ENCODE data around the gene RASD1. TPM values are rescaled to one million over a fixed set of nuclear protein-coding genes. Genes with fewer than 3 reads are reported as not detected.

RASD1 gene
- total RNA-seq, 1 experiment from 2014 or later, result 59.0 TPM

- Histone ChIP-seq H3K4me2 (ENCODE audit: low read length) (no peak overlapping the region), H4K20me1 (ENCODE audit: low read length) (peaks cover 8% of the 10 kb centered on the region; the same call in 1 of the 2 replicates), H3K27ac (ENCODE audit: low read length) (no peak overlapping the region), H3F3A (ENCODE audit: low read length, unreplicated experiment) (no peaks in the 10 kb centered on the region), H3K9ac (ENCODE audit: low read length) (no peak overlapping the region), H3K9me2 (replicated peaks; ENCODE audit: low read length) (no peaks in the 10 kb centered on the region), H3K4me3 (ENCODE audit: low read length) (no peak overlapping the region), H3K36me3 (ENCODE audit: low read depth, low read length) (no peaks in the 10 kb centered on the region), H3K27me3 (ENCODE audit: low read length) (no peaks in the 10 kb centered on the region), H2AFZ (ENCODE audit: low read length) (no peak overlapping the region), H3K79me2 (ENCODE audit: low read length) (no peaks in the 10 kb centered on the region), H3K9me3 (ENCODE audit: low read length) (no peaks in the 10 kb centered on the region), H3K4me1 (ENCODE audit: insufficient read depth, low read length) (peaks cover 29% of the 10 kb centered on the region)
- ATAC-seq, result no peak
- CTCF ChIA-PET, result no interaction called here
- no peak for DNase-seq
- TF ChIP-seq EZH2 (IDR thresholded peaks at IDR 0.05; ENCODE audit: low read length, unreplicated experiment) (no peak), CTCF (conservative IDR thresholded peaks at IDR 0.05; ENCODE audit: low read depth, low read length) (no peak), EZH2phosphoT487 (IDR thresholded peaks at IDR 0.05; ENCODE audit: borderline replicate concordance, low read length) (no peak)
- BruUV-seq (replicated peaks), result no TSS peak
- POLR2A ChIA-PET (ENCODE audit: unreplicated experiment), result no interaction called here
- intact Hi-C loops (cut with micrococcal nuclease), result no loop called here
These were observed 16.7 kb upstream of the RASD1 start for GRCh38 chr17:17512866-17513265.

GRCh38 chr17:17511881-17512858, 16.0 kb upstream of the RASD1 start:
- H3K4me2 ChIP-seq (ENCODE audit: low read length), result peak overlapping the region; percentile 33
- TF ChIP-seq EZH2phosphoT487 (IDR thresholded peaks at IDR 0.05; ENCODE audit: borderline replicate concordance, low read length) (peak; percentile 97), EZH2 (IDR thresholded peaks at IDR 0.05; ENCODE audit: low read length, unreplicated experiment) (no peak)
- H4K20me1 ChIP-seq (ENCODE audit: low read length), result peaks cover 8% of the 10 kb centered on the region; the same call in 1 of the 2 replicates
- peaks cover 29% of the 10 kb centered on the region for H3K4me1 ChIP-seq (ENCODE audit: insufficient read depth, low read length)
- DNase-seq (peak; percentile 97), ATAC-seq (peak; percentile 94)
- BruUV-seq (replicated peaks), result no TSS peak
- no peaks in the 10 kb centered on the region for H3K27me3 ChIP-seq (ENCODE audit: low read length)
- H3F3A ChIP-seq (ENCODE audit: low read length, unreplicated experiment), result no peaks in the 10 kb centered on the region
- POLR2A ChIA-PET (ENCODE audit: unreplicated experiment), result interaction anchor here (0.5 to 0.7 kb wide), 2 partner anchors 80 to 273 kb away, joined by 5 to 6 read pairs; no protein-coding TSS in a partner anchor
- no peak overlapping the region for H2AFZ ChIP-seq (ENCODE audit: low read length)
- intact Hi-C loops (cut with micrococcal nuclease), result no loop called here
- H3K36me3 ChIP-seq (ENCODE audit: low read depth, low read length), result no peaks in the 10 kb centered on the region
- CTCF ChIA-PET, result interaction anchor here (0.5 to 1.4 kb wide), 3 partner anchors 12 to 101 kb away, joined by 4 to 10 read pairs (median 7); no protein-coding TSS in a partner anchor
- no peaks in the 10 kb centered on the region for H3K9me2 ChIP-seq (replicated peaks; ENCODE audit: low read length)
- H3K9ac ChIP-seq (ENCODE audit: low read length), result no peak overlapping the region
- no peak overlapping the region for H3K4me3 ChIP-seq (ENCODE audit: low read length)
- H3K27ac ChIP-seq (ENCODE audit: low read length), result no peak overlapping the region
- H3K79me2 ChIP-seq (ENCODE audit: low read length), result no peaks in the 10 kb centered on the region
- no peaks in the 10 kb centered on the region for H3K9me3 ChIP-seq (ENCODE audit: low read length)

GRCh38 chr17:17511293-17511741, 15.1 kb upstream of the RASD1 start:
- intact Hi-C loops (cut with micrococcal nuclease), result no loop called here
- no peaks in the 10 kb centered on the region for H3K36me3 ChIP-seq (ENCODE audit: low read depth, low read length)
- H3K9me3 ChIP-seq (ENCODE audit: low read length), result no peaks in the 10 kb centered on the region
- no peaks in the 10 kb centered on the region for H3F3A ChIP-seq (ENCODE audit: low read length, unreplicated experiment)
- peaks cover 29% of the 10 kb centered on the region for H3K4me1 ChIP-seq (ENCODE audit: insufficient read depth, low read length)
- H3K9me2 ChIP-seq (replicated peaks; ENCODE audit: low read length), result no peaks in the 10 kb centered on the region
- H3K4me3 ChIP-seq (ENCODE audit: low read length), result no peak overlapping the region
- no peak overlapping the region for H3K9ac ChIP-seq (ENCODE audit: low read length)
- peaks cover 8% of the 10 kb centered on the region; the same call in 1 of the 2 replicates for H4K20me1 ChIP-seq (ENCODE audit: low read length)
- no peak for DNase-seq
- BruUV-seq (replicated peaks), result no TSS peak
- H3K27ac ChIP-seq (ENCODE audit: low read length), result no peak overlapping the region
- no peaks in the 10 kb centered on the region for H3K79me2 ChIP-seq (ENCODE audit: low read length)
- POLR2A ChIA-PET (ENCODE audit: unreplicated experiment), result interaction anchor here (0.7 kb wide), 1 partner anchor 81 kb away, joined by 5 read pairs; no protein-coding TSS in a partner anchor
- no peak for ATAC-seq
- TF ChIP-seq CTCF (conservative IDR thresholded peaks at IDR 0.05; ENCODE audit: low read depth, low read length), result 0 out of 2 replicates have a peak, but pooled peaks have one; percentile 19
- TF ChIP-seq EZH2phosphoT487 (IDR thresholded peaks at IDR 0.05; ENCODE audit: borderline replicate concordance, low read length), result no peak
- TF ChIP-seq EZH2 (IDR thresholded peaks at IDR 0.05; ENCODE audit: low read length, unreplicated experiment), result no peak
- no peak overlapping the region for H2AFZ ChIP-seq (ENCODE audit: low read length)
- no peak overlapping the region for H3K4me2 ChIP-seq (ENCODE audit: low read length)
- CTCF ChIA-PET, result interaction anchor here (0.5 to 1.4 kb wide), 3 partner anchors 13 to 102 kb away, joined by 4 to 10 read pairs (median 7); no protein-coding TSS in a partner anchor
- no peaks in the 10 kb centered on the region for H3K27me3 ChIP-seq (ENCODE audit: low read length)
